Transverse colon (tissue), 4 donors: Measurements from ENCODE around the gene SRGAP1. TPM values are rescaled to one million over a fixed set of nuclear protein-coding genes. Genes with fewer than 3 reads are reported as not detected.

Experiments
- DNase-seq: peaks from one replicate; pipeline ENCODE4 v3.0.0-alpha.2; 2019
- H3K27ac ChIP-seq, 4 donors: fragments of 200-600 bp; sonication (generic); 2 replicates each; pipeline ENCODE4 v1.5.1; 2016 to 2018; ENCODE audit warnings: inconsistent platforms in 4 of 4
- H3K27me3 ChIP-seq: fragments of 200-600 bp; sonication (generic); 2 replicates; pipeline ENCODE4 v1.5.1; 2017; ENCODE audit warnings: inconsistent platforms
- H3K36me3 ChIP-seq, 4 donors: fragments of 200-600 bp; sonication (generic); 2 replicates each; pipeline ENCODE4 v1.5.1; 2017 to 2019; ENCODE audit warnings: inconsistent platforms in 4 of 4
- H3K4me1 ChIP-seq, 4 donors: fragments of 200-600 bp; sonication (generic); 2 replicates each; pipeline ENCODE4 v1.5.1; 2017 to 2020; ENCODE audit warnings: inconsistent platforms in 4 of 4
- H3K4me3 ChIP-seq, 4 donors: fragments of 200-600 bp; sonication (generic); 1 replicate in 1 of 4; 2 replicates in 3 of 4; pipeline versions ENCODE4 v1.5.1 to v1.6.1; 2017 to 2019; ENCODE audit warnings: inconsistent platforms in 4 of 4
- H3K9me3 ChIP-seq, 2 donors: fragments of 200-600 bp; sonication (generic); 2 replicates each; pipeline ENCODE4 v1.5.1; 2017 to 2019; ENCODE audit warnings: inconsistent platforms in 2 of 2
- CTCF ChIP-seq, 5 experiments: fragments of 200-600 bp in 3 of 5; fragments of 450-650 bp in 2 of 5; sonication (generic) in 3 of 5; IDR thresholded peaks; 1 replicate in 2 of 5; 2 replicates in 3 of 5; pipeline ENCODE4 v1.5.1; 2016 to 2017; ENCODE audit warnings: antibody characterized with exemption in 5 of 5, inconsistent platforms in 3 of 5, mild to moderate bottlenecking in 2 of 5, moderate library complexity in 1 of 5
- EP300 ChIP-seq: sonication (generic); formaldehyde crosslinking; IDR thresholded peaks from one replicate; pipeline ENCODE4 v1.6.1; 2017; ENCODE audit warnings: antibody characterized with exemption, low read depth
- POLR2A ChIP-seq: fragments of 450-650 bp; IDR thresholded peaks from one replicate; pipeline ENCODE4 v1.6.1; 2016; ENCODE audit warnings: antibody characterized with exemption, mild to moderate bottlenecking, moderate library complexity
- POLR2AphosphoS5 ChIP-seq, 3 donors: sonication (generic); formaldehyde crosslinking; IDR thresholded peaks; one replicate each; pipeline ENCODE4 v1.6.1; 2016; ENCODE audit warnings: antibody characterized with exemption in 3 of 3
- WGBS, 2 donors: methylation state at CpG; one replicate each; pipeline ENCODE4 v1.1.5; 2018; ENCODE audit warnings: low coverage in 1 of 2; 5-methylcytosine and 5-hydroxymethylcytosine counted together
- in situ Hi-C, 4 donors: fragments of 200-750 bp; cut with MboI; loops; one replicate each; pipeline versions ENCODE4 v1.15.0 to v1.15.1; 2017; ENCODE audit warnings: low sequenced_read_pairs in 3 of 4, low pct_ligation_motif_present in 1 of 4, low pct_unique_long_range_greater_than_20kb in 1 of 4
- intact Hi-C: fragments of 100-400 bp; cut with DNase I; formaldehyde crosslinking; loops from one replicate; pipeline ENCODE4 v1.15.1; 2023; ENCODE audit warnings: low total_unique reads
- total RNA-seq, 4 donors: library from RNA; depleted of rRNA; stranded (reverse); fragments of >200 nt; gene quantifications; one replicate each; pipeline ENCODE4 v1.1.0, GENCODE V29; 2016

Gene SRGAP1
- total RNA-seq, 4 donors from 2014 or later = 16.0 to 720 (median 51.4) TPM

- intact Hi-C loops (no loop called here), in situ Hi-C loops (no loop called here)
- no peak for DNase-seq
- Histone ChIP-seq H3K36me3 (no peaks in the 10 kb centered on the region), H3K4me3 (no peak overlapping the region), H3K27ac (no peak overlapping the region), H3K9me3 (no peaks in the 10 kb centered on the region), H3K4me1 (no peaks in the 10 kb centered on the region), H3K27me3 (no peaks in the 10 kb centered on the region)
- TF ChIP-seq EP300 = no peak
- no peak for TF ChIP-seq POLR2A
- TF ChIP-seq CTCF (IDR thresholded peaks at IDR 0.05) = no peak
- no peak for TF ChIP-seq POLR2AphosphoS5 (IDR thresholded peaks at IDR 0.05)
- WGBS, 2 donors = 95% methylated on average over 7 of the region's 7 CpGs; no CpG with 5 or more reads in 1 of the 2 donors
These were observed 297.9 kb downstream of the SRGAP1 start for GRCh38 chr12:64142382-64142781.

- H3K36me3 ChIP-seq = no peaks in the 10 kb centered on the region
- WGBS, 2 donors = 91 to 92% methylated on average over 3 to 7 of the region's 7 CpGs
- no peak for DNase-seq
- no peaks in the 10 kb centered on the region for H3K27me3 ChIP-seq
- no peak overlapping the region for H3K27ac ChIP-seq
- intact Hi-C loops = no loop called here
- H3K4me1 ChIP-seq = no peaks in the 10 kb centered on the region
- TF ChIP-seq EP300 = no peak
- TF ChIP-seq POLR2AphosphoS5 (IDR thresholded peaks at IDR 0.05) = no peak
- no peak for TF ChIP-seq POLR2A
- no peak for TF ChIP-seq CTCF (IDR thresholded peaks at IDR 0.05)
- H3K9me3 ChIP-seq = no peaks in the 10 kb centered on the region
- in situ Hi-C loops = no loop called here
- H3K4me3 ChIP-seq = no peak overlapping the region
These were observed 298.3 kb downstream of the SRGAP1 start for GRCh38 chr12:64142784-64143183.

GRCh38 chr12:64145226-64145625, 300.7 kb downstream of the SRGAP1 start:
- H3K4me3 ChIP-seq = no peak overlapping the region
- H3K4me1 ChIP-seq = no peaks in the 10 kb centered on the region
- TF ChIP-seq POLR2AphosphoS5 (IDR thresholded peaks at IDR 0.05) (no peak), POLR2A (no peak), EP300 (no peak)
- no peaks in the 10 kb centered on the region for H3K36me3 ChIP-seq
- H3K27me3 ChIP-seq = no peaks in the 10 kb centered on the region
- in situ Hi-C loops = no loop called here
- no peaks in the 10 kb centered on the region for H3K9me3 ChIP-seq
- no peak for DNase-seq
- intact Hi-C loops = no loop called here
- H3K27ac ChIP-seq = no peak overlapping the region
- WGBS, 2 donors = 94 to 97% methylated on average over 5 of the region's 5 CpGs

- WGBS, 2 donors = 84 to 95% methylated on average over 8 to 21 of the region's 21 CpGs
- TF ChIP-seq CTCF (IDR thresholded peaks at IDR 0.05) (no peak), POLR2AphosphoS5 (IDR thresholded peaks at IDR 0.05) (no peak), POLR2A (no peak), EP300 (no peak)
- no peaks in the 10 kb centered on the region for H3K27me3 ChIP-seq
- no peak for DNase-seq
- H3K27ac ChIP-seq = no peak overlapping the region
- in situ Hi-C loops = no loop called here
- no peaks in the 10 kb centered on the region for H3K36me3 ChIP-seq
- H3K4me3 ChIP-seq = no peak overlapping the region
- H3K9me3 ChIP-seq = no peaks in the 10 kb centered on the region
- H3K4me1 ChIP-seq = no peaks in the 10 kb centered on the region
- intact Hi-C loops = no loop called here
These were observed 302.6 kb downstream of the SRGAP1 start for GRCh38 chr12:64147011-64147631.

GRCh38 chr12:64147875-64148274, 303.4 kb downstream of the SRGAP1 start:
- H3K27ac ChIP-seq = no peak overlapping the region
- TF ChIP-seq CTCF (IDR thresholded peaks at IDR 0.05) (no peak), EP300 (no peak), POLR2AphosphoS5 (IDR thresholded peaks at IDR 0.05) (no peak), POLR2A (no peak)
- H3K36me3 ChIP-seq = no peaks in the 10 kb centered on the region
- H3K9me3 ChIP-seq = no peaks in the 10 kb centered on the region
- no peak overlapping the region for H3K4me3 ChIP-seq
- H3K27me3 ChIP-seq = no peaks in the 10 kb centered on the region
- 82 to 83% methylated on average over 2 of the region's 2 CpGs for WGBS, 2 donors
- intact Hi-C loops = no loop called here
- DNase-seq = no peak
- in situ Hi-C loops = no loop called here
- no peaks in the 10 kb centered on the region for H3K4me1 ChIP-seq
